SIG-M5 treated with dmso at 0.1 percent for 504 hours (cell line): ENCODE measurements around the gene TLE3.
A peak's percentile ranks its signal among the peaks of the same experiment; 100 is the strongest.

Experiments
- DNase-seq: peaks from one replicate; lab custom pipeline; 2025; ENCODE audit not compliant: unreplicated experiment; lab: John Stamatoyannopoulos, UW

TLE3 gene

GRCh38 chr15:70049701-70050301 lies 47.9 kb downstream of the TLE3 start:
- DNase-seq, result no peak

GRCh38 chr15:70048578-70049514 lies 48.9 kb downstream of the TLE3 start:
- no peak for DNase-seq

DNA sequence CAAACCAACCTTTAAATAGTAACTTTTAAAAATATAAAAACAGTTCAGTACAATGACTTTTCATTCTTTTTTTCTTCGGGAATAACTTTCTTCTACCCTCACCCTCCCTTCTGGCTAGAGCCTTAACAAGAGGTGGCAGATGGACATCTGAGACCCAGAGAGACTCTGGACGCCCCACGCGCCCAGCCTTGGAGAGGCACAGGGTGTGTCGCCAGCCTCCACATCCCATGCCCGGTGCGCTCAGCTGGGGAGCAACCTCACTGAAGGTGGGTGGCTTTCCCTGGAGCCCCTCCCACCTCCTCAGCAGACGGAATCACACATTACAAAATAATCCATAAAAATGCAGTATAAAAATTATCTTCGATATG lies 49.5 kb downstream of the TLE3 start:
- no peak for DNase-seq

DNA sequence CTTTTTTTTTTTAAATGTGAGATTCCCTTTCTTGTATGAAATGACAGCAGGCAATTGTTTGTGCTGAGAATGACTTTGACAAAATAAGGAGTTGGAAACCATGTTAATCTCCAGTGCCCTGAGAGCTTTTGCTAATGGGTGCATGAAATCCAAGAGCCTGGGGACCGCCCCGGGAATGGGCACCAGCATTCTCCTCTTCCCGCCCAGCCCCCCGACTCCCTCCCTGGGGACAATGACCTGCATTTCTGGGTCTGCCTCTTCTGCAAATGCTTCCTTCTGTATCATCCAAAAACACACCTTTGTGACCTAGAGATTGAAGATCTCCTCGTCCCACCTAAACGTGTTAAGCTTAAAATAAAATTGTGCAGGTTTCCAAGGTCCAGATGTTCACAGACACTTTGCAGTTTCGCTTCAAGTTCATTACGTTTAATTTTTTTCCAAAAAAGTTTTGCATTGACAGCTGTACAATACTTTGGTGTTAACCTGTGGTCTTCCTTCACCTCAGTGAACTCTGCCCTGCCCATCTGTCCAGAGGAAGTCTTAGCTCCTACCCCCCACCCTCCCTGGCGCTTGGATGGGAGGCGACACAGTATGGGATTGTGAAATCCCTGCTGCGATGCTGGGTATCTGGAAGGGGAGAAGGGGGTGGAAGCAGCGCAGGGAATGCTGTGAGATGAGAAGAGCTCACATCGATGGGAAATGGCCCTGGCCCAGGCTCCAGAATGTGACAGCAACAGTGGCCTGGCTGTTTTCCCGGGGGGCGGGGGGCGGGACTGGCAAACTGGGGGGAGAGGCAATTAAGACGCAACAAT lies 50.1 kb downstream of the TLE3 start:
- DNase-seq, result no peak

DNA sequence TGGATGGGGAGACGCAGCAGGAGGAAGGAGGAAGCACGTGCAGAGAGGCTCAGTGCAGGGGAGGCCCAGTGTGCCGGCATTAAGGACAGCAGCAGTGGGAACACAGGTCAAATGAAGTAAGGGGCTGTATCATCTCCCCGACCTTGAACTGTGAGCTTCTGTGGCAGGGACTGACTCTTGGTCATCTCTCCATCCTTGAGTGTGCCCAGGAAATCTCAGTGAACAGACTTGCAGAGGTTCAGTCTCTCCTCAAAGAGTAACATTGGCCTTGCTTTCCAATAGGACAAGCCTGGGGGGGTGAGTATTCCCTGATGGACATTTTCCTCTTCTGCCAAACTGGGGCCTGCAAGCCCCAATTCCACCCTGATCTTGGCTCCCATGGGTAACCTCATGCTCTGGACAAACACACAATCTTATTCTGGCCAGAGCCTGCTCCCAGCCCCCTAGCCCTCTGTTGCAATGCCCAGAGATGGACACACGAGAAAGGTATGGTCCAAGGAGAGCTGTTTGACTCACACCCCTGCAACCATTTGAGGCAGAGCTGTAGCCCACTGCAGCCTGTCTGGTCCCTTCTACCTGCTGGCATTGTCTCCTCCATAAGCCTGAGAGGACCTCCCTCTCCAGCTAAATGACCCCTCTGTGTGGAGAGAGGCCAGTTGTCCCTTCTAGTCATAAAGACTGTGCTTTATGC lies 50.9 kb downstream of the TLE3 start:
- DNase-seq, result no peak

DNA sequence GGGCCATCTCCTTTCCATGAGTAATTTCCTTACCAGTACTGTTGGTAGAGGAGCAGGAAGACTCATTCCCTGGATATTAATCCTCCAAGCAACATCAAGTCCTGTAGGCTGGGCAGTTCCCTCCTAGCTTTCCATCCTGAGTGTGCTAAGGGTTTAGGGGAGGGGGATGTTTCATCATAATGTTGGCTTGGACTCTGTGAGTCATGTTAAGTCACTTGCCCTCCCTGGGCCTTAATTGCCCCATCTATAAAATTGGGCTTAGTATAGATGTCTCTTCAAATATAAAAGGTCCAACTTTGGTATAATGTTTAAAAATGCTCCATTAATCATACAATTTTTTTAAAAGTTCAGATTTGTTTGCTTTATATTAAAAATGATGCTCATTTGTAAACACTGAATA lies 52.7 kb downstream of the TLE3 start:
- no peak for DNase-seq

DNA sequence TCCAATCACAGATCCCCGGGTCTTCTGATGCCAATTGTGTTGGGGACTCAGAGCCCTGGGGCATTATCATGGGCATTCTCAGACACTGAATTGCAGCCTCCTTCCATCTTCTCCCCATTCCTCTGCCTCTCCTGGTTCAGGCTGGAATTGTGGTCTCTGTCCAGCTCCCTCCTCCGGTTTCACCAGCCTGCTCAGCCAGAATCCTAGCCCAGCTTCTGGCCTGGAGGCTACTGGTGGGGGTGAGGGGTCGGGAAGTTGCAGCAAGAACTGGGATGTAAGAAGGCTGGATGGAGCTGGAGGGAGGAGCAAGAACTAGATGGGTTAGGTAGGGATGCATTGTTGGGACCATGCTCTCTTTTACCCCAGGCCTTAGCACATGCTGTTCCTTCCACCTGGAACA lies 53.5 kb downstream of the TLE3 start:
- DNase-seq, result no peak

GRCh38 chr15:70043590-70043989 lies 54.1 kb downstream of the TLE3 start:
- DNase-seq, result no peak

GRCh38 chr15:70042553-70043214 lies 55.0 kb downstream of the TLE3 start:
- DNase-seq, result no peak

DNA sequence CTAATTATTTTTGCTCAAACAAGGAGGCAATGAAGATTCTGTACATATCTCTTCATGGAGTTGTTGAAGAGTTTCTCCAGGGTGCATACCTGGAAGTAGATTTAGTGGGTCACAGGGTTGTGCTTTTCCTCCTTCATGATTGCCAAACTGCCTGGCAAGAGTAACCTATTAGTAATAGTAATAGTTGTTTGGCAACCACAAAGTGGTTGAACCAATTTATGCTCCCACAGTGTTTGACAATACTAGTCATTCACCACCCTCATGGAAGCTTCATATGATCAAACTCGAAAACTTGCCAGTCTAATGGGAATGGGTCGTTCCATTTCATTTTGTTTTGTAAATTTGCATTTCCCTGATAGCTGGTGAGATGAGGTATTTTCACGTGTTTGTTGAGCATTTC lies 57.8 kb downstream of the TLE3 start:
- no peak for DNase-seq

- no peak for DNase-seq
These were observed 58.9 kb downstream of the TLE3 start for GRCh38 chr15:70038730-70039392.

- no peak for DNase-seq
These were observed 60.5 kb downstream of the TLE3 start for GRCh38 chr15:70037292-70037640.

DNA sequence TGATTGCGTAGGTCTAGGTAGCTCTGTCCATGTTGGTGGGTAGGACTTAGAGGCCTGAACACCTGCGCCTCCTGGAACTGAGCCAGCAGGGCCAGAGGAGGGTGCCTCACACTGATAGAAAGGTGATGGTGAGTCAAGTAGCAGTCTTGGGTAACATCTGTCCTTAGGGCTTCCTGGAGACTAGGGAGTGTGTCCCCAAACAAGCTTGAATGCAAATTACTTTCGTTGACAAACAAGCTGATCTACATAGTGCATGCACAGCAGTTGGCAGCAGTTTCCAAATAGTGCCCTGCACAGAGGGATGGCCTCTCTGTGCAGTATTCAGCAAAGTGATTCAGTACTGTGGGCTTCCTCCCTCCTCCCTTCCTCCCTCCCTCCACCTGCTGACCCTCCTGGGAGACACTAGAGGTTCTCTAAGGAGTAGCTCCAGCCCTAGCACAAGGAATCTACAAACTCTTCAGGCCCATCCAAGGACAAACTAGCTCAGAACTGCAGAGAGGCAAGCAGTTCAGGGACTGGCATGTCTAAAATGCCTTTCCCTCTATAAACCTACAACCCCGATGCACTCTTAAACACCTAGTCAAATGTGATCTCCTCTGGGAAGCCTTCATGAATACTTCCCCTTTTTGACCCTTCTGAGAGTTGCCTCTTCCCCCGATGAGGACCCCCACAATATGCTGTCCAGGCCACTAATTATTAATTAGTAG lies 61.0 kb downstream of the TLE3 start:
- no peak for DNase-seq

DNA sequence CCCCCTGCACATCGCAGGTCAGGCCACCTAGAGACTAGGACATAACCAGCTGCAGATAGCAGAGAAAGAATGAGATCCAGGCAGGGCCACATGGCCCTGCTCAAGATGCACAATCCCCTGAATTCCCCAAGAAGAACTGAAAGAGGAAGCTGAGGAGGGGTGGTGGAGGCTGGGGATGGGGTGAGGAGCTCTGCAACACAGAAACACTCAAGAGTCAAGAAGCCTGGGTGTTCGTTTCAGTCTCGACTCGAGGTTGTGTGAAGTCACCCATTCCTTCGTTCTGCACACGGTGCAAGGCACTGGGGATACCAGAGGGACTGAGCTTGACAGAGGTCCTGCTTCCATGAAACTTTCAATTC lies 62.0 kb downstream of the TLE3 start:
- DNase-seq, result peak; percentile 77

- no peak for DNase-seq
These were observed 62.5 kb downstream of the TLE3 start for GRCh38 chr15:70035051-70035718.

DNA sequence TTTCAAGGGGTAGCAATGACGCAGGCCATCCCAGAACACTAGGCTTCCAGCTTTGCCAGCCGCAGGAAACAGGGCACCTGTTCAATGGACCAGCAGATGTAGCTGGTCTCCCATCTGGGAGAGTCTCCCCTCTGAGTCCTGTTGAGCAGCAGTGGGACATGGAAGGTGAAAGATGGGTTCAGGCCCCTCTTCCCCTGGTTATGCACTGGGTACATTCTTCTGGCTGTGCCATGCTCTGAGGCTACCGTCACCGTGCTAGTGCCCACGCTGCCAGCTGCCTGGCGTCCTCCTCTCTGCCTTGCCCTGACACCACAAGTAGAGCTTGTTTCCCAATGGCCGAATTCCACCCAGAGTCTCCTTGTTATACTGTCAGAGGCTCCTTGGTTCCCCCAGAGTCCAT lies 63.1 kb downstream of the TLE3 start:
- DNase-seq, result no peak

DNA sequence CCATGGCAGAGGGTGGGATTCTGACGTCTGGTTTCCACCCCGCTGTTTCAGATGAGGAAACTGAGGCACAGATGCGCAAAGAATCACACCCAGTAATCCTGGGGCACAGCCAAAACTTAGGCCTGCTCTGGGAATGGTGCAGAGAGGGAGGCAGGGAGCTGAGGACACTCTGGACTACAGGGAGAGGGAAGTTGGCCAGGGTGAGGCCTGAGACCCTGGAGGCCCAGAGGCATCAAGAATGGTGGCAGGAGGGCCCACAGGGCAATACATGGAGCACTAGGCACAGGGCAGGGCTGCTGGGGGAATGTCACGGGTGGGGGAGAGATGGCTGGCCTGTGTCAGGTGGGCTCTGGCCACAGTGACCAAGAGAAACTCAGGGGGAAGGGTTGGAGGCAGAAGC lies 63.6 kb downstream of the TLE3 start:
- DNase-seq, result no peak

- no peak for DNase-seq
These were observed 64.1 kb downstream of the TLE3 start for GRCh38 chr15:70033529-70034140.

GRCh38 chr15:70033109-70033508 lies 64.6 kb downstream of the TLE3 start:
- no peak for DNase-seq
